Retina (tissue), 1 donor: ENCODE results near the gene DHRS12.

ENCODE experiments used
- DNase-seq: peaks from one replicate; pipeline ENCODE4 v3.0.0-alpha.2; 2016

The DHRS12 gene

DNA sequence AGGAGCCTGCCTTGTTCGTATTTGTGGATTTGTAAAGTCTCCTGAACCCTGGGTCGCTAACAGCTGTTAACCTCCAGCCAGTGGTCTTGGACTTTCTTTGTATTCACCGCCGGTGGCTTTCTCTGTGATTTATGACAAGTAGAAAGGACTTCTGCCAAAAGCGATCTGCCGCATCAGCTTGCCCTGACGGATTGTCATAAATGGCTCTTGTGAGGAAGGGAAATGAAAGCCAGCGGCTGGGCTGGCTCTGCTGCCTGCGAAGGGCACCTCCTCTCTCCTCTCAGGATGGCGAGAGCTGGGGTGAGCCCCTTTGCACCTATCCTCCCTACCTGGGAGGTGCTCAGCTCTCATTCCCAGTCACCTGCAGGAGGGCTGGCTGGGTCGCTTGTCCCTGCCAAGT lies 25.6 kb downstream of the DHRS12 start:
- no peak for DNase-seq

DNA sequence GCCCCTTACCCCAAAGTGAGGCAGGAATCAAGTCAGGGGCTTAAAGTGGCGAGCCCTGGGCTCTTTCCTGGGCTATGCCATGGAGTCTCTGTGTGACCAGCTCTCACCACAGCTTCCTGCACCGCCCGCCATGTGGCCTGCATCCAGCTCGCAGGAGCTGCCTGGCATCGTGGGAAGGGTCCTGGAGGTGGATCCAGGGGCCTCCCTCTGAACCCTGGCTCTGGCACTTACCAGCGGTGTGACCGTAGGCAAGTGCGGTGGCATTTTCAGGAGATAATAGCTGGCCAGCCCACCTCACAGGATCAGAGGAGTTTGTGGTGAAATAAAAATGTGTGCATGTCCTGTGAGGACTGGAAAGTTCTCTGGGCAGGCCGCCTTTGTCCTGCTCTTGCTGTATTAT lies 26.0 kb downstream of the DHRS12 start:
- DNase-seq: no peak

- no peak for DNase-seq
Measured at GRCh38 chr13:51776179-51776578, 27.8 kb downstream of the DHRS12 start.

GRCh38 chr13:51773515-51773914 lies 30.4 kb downstream of the DHRS12 start:
- DNase-seq: no peak

GRCh38 chr13:51772781-51773180 lies 31.2 kb downstream of the DHRS12 start:
- no peak for DNase-seq

DNA sequence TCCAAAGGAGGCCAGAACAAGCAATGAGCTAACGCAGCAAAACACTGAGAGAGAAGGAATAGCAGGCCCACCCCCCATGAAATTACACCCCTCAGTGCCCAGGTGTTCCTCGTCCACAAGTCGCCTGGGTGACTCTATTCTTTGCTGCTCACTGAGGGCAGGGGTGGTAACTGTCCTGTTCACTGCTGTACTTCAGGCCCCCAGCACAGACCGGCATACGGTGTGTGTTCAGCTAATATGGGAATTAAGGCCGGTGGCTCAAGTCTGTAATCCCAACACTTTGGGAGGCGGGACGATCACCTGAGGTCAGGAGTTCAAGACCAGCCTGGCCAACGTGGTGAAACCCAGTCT lies 31.9 kb downstream of the DHRS12 start:
- DNase-seq: no peak

GRCh38 chr13:51771418-51772104 lies 32.4 kb downstream of the DHRS12 start:
- no peak for DNase-seq

GRCh38 chr13:51770681-51771417 lies 33.1 kb downstream of the DHRS12 start:
- DNase-seq: no peak

GRCh38 chr13:51770160-51770559 lies 33.8 kb downstream of the DHRS12 start:
- no peak for DNase-seq

GRCh38 chr13:51769455-51770127 lies 34.4 kb downstream of the DHRS12 start:
- no peak for DNase-seq

DNA sequence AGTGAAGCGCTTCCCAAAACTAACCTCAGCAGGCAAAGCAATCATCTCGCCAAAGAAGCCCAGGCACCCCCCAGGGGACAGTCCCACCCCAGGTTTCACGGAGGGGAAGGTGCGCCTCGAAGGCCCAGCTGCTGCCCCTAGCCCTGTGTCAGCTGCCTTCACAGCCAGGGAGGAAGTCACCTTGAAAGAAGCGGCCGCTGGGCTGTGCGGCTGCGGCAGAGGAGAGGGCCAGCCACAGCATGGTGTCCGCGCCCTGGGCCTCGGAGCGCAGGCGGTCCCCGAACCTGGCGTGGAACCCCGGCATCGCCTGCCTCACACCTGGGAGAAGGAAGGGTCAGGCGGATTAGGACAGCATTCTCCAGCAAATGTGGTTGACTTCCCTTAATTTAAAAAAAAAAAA lies 35.0 kb downstream of the DHRS12 start:
- DNase-seq: no peak

- no peak for DNase-seq
Measured at GRCh38 chr13:51768378-51768921, 35.5 kb downstream of the DHRS12 start.

DNA sequence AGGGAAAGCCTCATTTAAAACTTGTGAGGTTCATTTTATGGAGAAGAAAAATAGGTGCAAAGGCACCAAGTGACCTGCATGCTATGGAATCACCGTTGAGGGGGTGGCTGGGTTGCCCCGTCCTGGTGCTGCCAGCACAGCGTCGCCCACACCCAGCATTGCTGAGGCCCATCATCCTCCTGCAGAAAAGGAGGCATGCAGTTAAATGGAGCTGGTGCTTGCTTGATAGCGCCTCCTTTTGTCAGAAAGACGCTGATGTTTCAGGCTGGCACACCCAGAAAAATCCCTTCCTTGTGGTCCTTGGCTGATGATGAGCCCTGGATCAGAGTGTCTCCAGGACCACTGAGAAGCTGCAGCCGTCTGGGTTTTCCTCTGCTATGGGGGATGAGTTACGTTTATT lies 36.9 kb downstream of the DHRS12 start:
- DNase-seq: no peak

- no peak for DNase-seq
Measured at GRCh38 chr13:51765142-51765515, 38.8 kb downstream of the DHRS12 start.

DNA sequence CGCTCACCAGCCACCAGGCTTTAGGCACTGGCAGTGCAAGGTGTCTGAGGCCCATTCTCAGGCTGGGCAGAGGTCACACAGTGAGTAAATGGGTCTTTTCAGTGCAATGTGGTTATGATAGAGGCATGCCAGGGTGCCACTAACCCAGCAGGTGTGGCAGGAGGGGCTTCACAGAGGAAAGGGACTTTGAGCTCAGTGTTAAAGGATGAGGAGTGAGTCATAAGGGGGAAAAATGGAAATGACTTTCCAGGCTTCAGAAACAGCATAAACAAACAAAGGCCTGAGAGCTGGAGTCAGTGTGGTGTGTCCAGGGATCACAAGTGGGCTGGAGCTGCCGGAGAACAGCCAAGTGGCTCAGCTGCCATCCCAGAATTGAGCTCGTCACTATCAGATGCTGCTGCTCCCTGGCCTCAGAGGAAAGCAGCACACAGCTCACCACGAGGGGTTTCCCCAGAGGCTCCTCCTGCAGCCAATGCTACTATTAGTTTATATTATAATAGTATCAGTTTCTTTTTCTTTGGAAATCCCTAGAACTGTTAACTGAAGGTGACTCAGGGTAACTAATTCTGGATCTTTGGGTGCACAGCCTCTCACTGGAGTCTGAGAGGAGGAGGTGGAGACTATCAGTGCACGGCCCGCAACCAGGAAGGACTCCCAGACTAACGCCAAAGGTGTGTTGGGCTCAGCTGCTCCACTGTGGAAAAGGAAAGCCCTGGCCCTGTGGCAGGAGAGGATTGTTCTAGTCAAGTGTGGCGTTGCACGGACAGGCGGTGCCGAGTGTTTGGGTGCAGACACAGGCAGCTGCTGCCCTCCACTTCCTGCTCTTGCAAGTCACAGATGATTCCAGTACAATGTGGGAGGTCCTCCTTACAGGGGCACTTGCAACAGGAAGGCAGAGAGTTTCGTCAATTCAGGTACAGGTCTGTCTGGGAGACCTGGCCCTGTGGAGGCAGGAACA lies 39.5 kb downstream of the DHRS12 start:
- no peak for DNase-seq

- no peak for DNase-seq
Measured at GRCh38 chr13:51763486-51763885, 40.5 kb downstream of the DHRS12 start.

DNA sequence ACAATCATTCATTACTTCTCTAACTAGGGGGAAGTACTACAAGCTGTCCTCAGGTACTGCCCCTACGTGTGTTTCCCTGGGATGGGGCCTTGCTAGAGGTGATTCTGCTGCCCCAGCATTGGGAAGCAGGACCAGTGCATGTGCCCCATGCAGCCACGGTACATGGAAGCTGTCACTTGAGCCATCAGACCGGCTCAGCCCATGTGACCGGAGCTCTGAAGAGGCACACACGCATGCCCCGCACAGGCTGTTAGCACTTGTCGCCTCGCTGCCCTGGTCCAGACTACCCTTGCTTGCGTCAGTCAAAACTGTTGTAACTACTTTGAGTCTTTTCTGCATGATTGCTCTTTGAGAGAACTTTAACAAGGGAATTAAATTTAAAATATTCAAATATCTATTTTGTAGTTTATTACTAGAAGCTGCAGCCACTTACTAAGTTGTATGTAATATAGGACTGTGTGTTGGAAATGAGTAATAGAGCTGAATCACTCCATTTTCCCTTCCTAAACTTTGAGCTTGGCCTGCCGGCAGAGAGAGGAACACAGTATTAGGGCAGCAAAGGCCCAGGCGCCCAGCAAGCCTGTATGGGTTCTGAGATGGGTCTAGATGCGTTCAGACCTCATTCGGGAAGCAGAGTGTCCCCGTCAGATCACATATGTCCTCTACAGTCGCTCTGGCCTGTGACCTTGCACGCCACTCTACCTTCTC lies 42.2 kb downstream of the DHRS12 start:
- DNase-seq: no peak

GRCh38 chr13:51760592-51760991 lies 43.4 kb downstream of the DHRS12 start:
- no peak for DNase-seq

DNA sequence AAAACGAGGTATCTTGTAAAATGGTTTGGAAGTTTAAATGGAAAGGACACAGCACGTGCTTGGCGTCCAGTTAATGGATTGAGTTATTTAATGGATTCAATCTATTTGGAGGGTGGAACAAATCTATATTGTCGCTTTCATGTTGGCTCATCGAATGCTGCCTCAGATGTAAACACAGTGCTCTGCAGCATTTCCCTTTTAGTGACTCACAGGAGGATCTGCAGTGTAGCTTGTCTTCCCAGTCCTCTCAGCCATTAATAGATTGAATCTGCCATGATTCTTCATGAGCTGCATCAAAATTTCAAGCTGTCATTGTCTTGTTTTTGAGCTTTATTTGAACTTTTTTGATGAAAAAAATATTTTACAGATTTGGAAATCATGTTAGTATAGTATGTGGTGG lies 44.7 kb downstream of the DHRS12 start:
- no peak for DNase-seq

DNA sequence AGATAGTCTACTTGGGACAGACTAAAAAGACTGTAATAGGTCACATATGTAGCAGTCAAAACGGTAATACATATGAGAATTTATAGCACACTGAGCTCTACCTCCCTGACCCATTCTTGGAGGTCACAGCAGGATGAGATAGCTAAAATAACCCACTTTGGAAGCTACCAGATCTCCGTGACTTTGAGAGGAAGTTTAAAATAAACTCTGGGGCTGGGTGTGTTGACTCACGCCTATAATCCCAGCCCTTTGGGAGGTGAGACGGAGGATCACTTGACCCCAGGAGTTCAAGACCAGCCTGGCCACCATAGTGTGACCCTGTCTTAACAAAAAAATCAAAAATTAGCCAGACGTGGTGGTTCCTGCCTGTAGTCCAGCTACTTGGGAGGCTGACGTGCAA lies 45.3 kb downstream of the DHRS12 start:
- no peak for DNase-seq

DNA sequence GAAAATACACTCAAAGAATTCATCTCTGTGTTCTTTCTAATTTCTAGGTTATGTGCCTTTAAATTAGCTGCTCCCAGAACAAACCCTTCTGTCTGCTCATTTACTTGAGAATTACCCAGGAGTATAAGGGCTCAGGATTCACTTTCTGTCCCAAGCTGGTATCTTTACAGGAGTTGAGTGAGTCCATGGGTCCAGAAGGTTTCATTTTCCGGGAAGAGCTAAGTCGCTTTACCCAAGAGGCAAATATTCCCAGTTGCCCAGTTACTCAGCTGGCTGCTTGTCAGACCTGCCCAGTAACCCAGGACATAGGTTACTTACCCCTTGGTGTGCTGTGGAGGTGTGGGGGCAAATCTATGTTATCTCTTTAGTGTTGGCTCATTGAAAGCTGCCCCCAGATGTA lies 47.3 kb downstream of the DHRS12 start:
- DNase-seq: no peak
